ENCODE results near the gene LPCAT1. TPM values are rescaled to one million over a fixed set of nuclear protein-coding genes. Genes with fewer than 3 reads are reported as not detected.

LPCAT1 gene
- total RNA-seq, 1 donor = 27.1 TPM

GRCh38 chr5:1558944-1559343, 35.2 kb upstream of the LPCAT1 start:
- H3K4me3 ChIP-seq (ENCODE audit: low read length) = no peak overlapping the region
- peaks cover 3% of the 10 kb centered on the region for H3K27me3 ChIP-seq (ENCODE audit: insufficient read depth, low read length)
- peaks cover 20% of the 10 kb centered on the region for H3K4me1 ChIP-seq (ENCODE audit: insufficient read depth, low read length)
- no peaks in the 10 kb centered on the region for H3K9me3 ChIP-seq (ENCODE audit: low read depth, low read length)

DNA sequence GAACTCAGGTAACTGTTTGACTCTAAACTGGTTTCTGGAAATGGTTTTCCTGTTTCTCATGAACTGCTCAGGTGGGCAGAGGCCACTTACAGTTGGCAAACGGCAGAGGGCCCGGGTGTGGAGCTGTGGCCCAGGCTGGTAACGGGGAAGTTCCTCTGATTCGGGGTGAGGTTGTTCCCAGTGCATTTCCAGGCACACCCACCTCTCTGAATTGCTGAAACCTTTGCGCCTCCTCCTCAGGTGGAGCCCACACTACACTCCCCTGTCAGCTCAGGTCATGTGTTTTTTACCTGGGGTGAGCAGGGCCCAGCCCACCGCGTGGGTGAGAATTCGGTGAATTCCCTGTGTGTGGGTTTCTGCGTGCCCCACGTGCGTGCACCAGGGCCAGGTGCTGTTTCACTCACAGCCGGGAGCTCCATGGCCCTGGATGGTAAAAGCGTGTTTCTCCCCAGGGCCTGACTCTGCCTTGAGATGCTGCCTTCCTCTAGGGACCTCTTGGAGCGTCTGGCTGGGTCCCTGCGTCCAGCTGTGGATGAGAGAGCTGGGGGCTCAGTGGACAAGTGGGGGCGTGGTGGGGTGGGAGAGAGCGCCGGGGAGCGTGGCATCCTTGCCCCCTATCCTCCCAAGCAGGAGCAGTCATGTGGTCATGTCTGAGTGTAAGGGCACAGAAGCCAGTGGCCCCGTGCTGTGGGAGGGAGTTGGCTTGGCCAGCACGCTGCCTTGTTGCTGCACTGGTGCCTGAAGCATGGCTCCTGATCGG, 33.5 kb upstream of the LPCAT1 start:
- H3K27me3 ChIP-seq (ENCODE audit: insufficient read depth, low read length) = peaks cover 3% of the 10 kb centered on the region
- no peaks in the 10 kb centered on the region for H3K9me3 ChIP-seq (ENCODE audit: low read depth, low read length)
- peaks cover 7% of the 10 kb centered on the region for H3K4me1 ChIP-seq (ENCODE audit: insufficient read depth, low read length)
- H3K4me3 ChIP-seq (ENCODE audit: low read length) = no peak overlapping the region

- peaks cover 3% of the 10 kb centered on the region for H3K27me3 ChIP-seq (ENCODE audit: insufficient read depth, low read length)
- H3K9me3 ChIP-seq (ENCODE audit: low read depth, low read length) = no peaks in the 10 kb centered on the region
- H3K4me3 ChIP-seq (ENCODE audit: low read length) = no peak overlapping the region
- peaks cover 7% of the 10 kb centered on the region for H3K4me1 ChIP-seq (ENCODE audit: insufficient read depth, low read length)
Measured at GRCh38 chr5:1555808-1556731, 32.3 kb upstream of the LPCAT1 start.

GRCh38 chr5:1555011-1555807, 31.4 kb upstream of the LPCAT1 start:
- Histone ChIP-seq H3K4me3 (ENCODE audit: low read length) (no peak overlapping the region), H3K4me1 (ENCODE audit: insufficient read depth, low read length) (peaks cover 7% of the 10 kb centered on the region), H3K27me3 (ENCODE audit: insufficient read depth, low read length) (peaks cover 3% of the 10 kb centered on the region), H3K9me3 (ENCODE audit: low read depth, low read length) (no peaks in the 10 kb centered on the region)

DNA sequence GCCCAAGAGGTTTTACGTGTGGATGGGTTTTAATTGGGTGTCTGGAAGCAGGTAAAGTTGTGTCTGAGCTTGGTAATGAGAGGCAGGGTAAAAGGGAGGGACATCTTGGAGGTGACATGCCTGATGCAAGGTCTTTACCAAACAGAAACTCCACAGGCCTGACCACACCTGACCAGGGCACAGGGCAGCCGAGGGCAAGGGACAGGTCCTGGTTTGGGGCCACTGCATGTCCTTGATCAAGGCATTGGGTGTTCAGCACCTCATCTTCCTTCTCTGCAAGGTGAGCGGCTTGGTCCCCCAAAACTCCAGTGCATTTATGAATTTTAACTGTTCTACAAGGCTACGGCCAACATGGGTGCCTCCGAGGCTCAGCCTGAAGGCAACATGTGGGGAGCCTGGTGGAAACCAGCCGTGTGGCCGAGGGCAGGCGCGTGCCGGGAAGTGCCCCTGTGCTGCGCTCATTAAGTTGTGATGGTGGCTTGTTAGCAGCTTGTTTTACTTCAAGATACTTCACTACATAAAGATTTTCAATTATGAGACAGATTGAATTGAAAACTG, 30.7 kb upstream of the LPCAT1 start:
- Histone ChIP-seq H3K4me3 (ENCODE audit: low read length) (no peak overlapping the region), H3K4me1 (ENCODE audit: insufficient read depth, low read length) (peaks cover 7% of the 10 kb centered on the region), H3K9me3 (ENCODE audit: low read depth, low read length) (no peaks in the 10 kb centered on the region), H3K27me3 (ENCODE audit: insufficient read depth, low read length) (peaks cover 3% of the 10 kb centered on the region)

DNA sequence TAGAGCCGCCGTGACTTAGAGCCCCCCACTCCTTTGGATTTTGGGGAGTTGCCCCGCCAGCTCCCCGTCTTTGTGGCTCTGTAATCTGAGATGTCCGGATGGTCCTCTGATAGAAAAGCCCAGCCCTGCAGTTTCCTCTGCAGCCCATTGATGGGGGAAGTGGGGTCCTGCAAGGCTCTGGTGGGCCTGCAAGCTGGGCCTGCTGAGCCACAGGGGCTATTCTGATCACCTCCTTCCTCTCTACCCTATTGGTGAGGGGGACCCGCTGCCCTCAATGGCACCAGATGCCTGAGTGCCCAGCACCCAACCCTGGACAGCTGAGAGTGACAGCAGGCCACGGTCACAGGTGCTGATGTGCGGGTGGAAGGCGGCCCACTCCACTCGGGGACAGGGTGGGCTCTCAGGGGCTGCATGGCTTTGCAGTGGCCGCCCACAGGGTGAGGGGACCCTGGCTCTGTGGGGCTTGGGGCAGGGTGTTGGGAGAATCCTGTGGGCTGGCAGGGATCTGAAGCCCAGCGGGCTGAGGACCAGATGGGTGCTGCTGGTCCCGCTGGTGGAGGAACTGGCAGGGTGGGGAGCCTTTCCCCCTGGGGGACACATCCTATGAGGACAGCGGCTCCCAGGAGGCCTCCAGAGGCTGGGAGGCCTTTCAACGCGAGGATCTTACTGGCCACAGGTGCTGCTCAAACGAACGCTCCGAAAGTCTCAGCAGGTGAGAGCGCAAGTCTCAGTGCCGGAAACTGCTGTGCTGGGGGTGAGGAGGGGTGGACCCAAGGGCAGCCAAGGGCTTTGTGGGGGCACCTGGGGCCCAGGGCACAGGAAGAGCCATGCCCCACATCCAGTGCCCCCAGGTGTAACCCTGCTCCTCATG, 30.0 kb upstream of the LPCAT1 start:
- Histone ChIP-seq H3K9me3 (ENCODE audit: low read depth, low read length) (no peaks in the 10 kb centered on the region), H3K27me3 (ENCODE audit: insufficient read depth, low read length) (peaks cover 3% of the 10 kb centered on the region), H3K4me1 (ENCODE audit: insufficient read depth, low read length) (peaks cover 7% of the 10 kb centered on the region), H3K4me3 (ENCODE audit: low read length) (no peak overlapping the region)

DNA sequence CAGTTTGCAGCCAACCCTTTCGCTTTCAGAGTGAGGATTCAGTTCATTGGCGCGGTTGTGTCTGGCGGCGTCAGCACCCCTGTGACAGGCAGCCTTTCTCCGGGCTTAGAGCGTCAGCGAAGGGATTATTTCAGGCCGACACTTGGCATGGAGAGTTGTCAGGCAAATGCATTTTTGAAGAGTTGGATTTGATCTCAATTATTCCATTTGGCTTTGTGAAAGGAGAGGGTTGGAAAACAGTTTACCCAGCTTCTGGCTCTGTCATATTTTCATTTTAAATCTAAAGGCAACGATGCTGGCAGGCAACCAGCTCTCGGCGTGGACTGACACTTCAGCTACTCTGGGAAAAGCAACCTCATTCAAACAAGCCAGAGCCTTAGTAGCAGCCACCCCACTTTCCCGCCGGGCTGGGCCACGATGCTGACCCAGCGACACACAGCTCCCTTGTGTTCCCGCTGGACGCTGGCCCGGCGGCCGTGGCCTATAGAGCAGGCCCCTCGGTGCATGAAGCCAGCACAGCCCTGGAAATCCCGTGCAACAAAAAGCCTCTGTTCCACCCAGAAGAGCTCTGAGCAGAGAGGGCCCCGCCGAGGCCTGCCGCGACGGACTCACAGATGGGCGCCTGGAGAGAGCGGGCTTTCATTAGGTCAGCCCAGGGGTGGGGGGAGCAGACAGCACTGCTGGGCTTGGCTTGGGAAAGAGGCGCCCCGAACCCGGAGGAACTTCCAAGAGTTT, 28.9 kb upstream of the LPCAT1 start:
- Histone ChIP-seq H3K4me3 (ENCODE audit: low read length) (no peak overlapping the region), H3K4me1 (ENCODE audit: insufficient read depth, low read length) (peaks cover 7% of the 10 kb centered on the region), H3K9me3 (ENCODE audit: low read depth, low read length) (no peaks in the 10 kb centered on the region), H3K27me3 (ENCODE audit: insufficient read depth, low read length) (peaks cover 3% of the 10 kb centered on the region)

- peaks cover 3% of the 10 kb centered on the region for H3K27me3 ChIP-seq (ENCODE audit: insufficient read depth, low read length)
- H3K4me1 ChIP-seq (ENCODE audit: insufficient read depth, low read length) = peaks cover 7% of the 10 kb centered on the region
- no peak overlapping the region for H3K4me3 ChIP-seq (ENCODE audit: low read length)
- no peaks in the 10 kb centered on the region for H3K9me3 ChIP-seq (ENCODE audit: low read depth, low read length)
Measured at GRCh38 chr5:1551426-1552301, 27.9 kb upstream of the LPCAT1 start.

GRCh38 chr5:1550287-1551076, 26.7 kb upstream of the LPCAT1 start:
- Histone ChIP-seq H3K27me3 (ENCODE audit: insufficient read depth, low read length) (peaks cover 2% of the 10 kb centered on the region), H3K9me3 (ENCODE audit: low read depth, low read length) (no peaks in the 10 kb centered on the region), H3K4me3 (ENCODE audit: low read length) (no peak overlapping the region), H3K4me1 (ENCODE audit: insufficient read depth, low read length) (peaks cover 3% of the 10 kb centered on the region)

GRCh38 chr5:1549475-1550030, 25.8 kb upstream of the LPCAT1 start:
- no peaks in the 10 kb centered on the region for H3K27me3 ChIP-seq (ENCODE audit: insufficient read depth, low read length)
- H3K4me3 ChIP-seq (ENCODE audit: low read length) = no peak overlapping the region
- H3K9me3 ChIP-seq (ENCODE audit: low read depth, low read length) = no peaks in the 10 kb centered on the region
- H3K4me1 ChIP-seq (ENCODE audit: insufficient read depth, low read length) = no peaks in the 10 kb centered on the region

GRCh38 chr5:1548702-1549474, 25.1 kb upstream of the LPCAT1 start:
- Histone ChIP-seq H3K4me1 (ENCODE audit: insufficient read depth, low read length) (no peaks in the 10 kb centered on the region), H3K9me3 (ENCODE audit: low read depth, low read length) (no peaks in the 10 kb centered on the region), H3K27me3 (ENCODE audit: insufficient read depth, low read length) (no peaks in the 10 kb centered on the region), H3K4me3 (ENCODE audit: low read length) (no peak overlapping the region)
